Cardiac septum (tissue), 1 donor: Measurements from ENCODE around the gene HES5. TPM values are rescaled to one million over a fixed set of nuclear protein-coding genes. Genes with fewer than 3 reads are reported as not detected.
A peak's percentile ranks its signal among the peaks of the same experiment; 100 is the strongest.
"Not testable (repeated sequence)": the region's sequence is repeated elsewhere in the genome, so short reads cannot be mapped to it uniquely, and the experiment has no call there.

ENCODE experiments used
- DNase-seq: peaks from one replicate; pipeline ENCODE4 v3.0.0-alpha.2; 2020; ENCODE audit warnings: low spot score
- intact Hi-C: fragments of 100-400 bp; cut with DNase I; formaldehyde crosslinking; loops from one replicate; pipeline ENCODE4 v1.14.0; 2022
- total RNA-seq: library from RNA; stranded (reverse); fragmentation: NEBNext Ultra II Directional; extraction: Animal tissue kit (Norgen Biotek cat#: 25700); gene quantifications from one replicate; pipeline ENCODE4 v1.2.1, GENCODE V29; 2021
- donor health status: DM: no; HTN: no; CAD: no.

The HES5 gene
- total RNA-seq, 1 donor from 2014 or later: 2.0 TPM

- DNase-seq, intact Hi-C loops: not testable (repeated sequence)
Measured at GRCh38 chr1:2550309-2550861, 20.3 kb upstream of the HES5 start.

DNA sequence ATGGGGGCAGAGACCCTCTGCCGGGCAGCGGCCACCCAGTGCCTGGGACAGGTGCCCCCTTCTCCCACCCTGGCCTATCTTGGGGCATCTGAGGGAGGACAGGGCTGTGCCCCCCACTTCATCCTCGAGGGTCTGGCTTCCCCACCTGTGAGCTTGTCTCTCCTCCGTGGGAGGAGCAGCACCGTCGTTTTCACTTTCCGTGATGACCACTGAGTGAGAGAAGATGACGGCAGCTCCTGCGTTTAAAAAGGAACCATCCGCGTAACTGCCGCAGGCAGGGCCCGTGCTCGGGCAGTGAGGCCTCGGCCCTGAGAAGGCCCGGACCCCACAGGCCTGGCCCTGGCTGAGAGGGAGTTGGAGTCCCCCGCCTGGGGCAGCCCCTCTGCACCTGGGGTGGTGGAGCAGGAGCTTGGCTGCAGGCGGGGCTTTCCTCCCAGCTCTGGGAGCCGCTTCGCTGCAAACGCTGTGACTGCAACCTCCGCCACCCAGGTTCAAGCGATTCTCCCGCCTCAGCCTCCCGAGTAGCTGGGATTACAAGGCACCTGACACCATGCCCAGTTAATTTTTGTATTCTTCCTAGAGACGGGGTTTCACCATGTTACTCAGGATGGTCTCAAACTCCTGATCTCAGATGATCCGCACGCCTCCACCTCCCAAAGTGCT lies 19.4 kb upstream of the HES5 start:
- not testable (repeated sequence) for DNase-seq
- intact Hi-C loops: loop anchor here (2.0 to 5.0 kb wide), 3 partner anchors 29 to 352 kb away; partner anchors contain the start of gene PRXL2B

GRCh38 chr1:2548068-2548589 lies 18.1 kb upstream of the HES5 start:
- peak; percentile 94 for DNase-seq
- intact Hi-C loops: loop anchor here (1.0 to 5.0 kb wide), 4 partner anchors 31 to 351 kb away; partner anchors contain the start of gene PRXL2B

DNA sequence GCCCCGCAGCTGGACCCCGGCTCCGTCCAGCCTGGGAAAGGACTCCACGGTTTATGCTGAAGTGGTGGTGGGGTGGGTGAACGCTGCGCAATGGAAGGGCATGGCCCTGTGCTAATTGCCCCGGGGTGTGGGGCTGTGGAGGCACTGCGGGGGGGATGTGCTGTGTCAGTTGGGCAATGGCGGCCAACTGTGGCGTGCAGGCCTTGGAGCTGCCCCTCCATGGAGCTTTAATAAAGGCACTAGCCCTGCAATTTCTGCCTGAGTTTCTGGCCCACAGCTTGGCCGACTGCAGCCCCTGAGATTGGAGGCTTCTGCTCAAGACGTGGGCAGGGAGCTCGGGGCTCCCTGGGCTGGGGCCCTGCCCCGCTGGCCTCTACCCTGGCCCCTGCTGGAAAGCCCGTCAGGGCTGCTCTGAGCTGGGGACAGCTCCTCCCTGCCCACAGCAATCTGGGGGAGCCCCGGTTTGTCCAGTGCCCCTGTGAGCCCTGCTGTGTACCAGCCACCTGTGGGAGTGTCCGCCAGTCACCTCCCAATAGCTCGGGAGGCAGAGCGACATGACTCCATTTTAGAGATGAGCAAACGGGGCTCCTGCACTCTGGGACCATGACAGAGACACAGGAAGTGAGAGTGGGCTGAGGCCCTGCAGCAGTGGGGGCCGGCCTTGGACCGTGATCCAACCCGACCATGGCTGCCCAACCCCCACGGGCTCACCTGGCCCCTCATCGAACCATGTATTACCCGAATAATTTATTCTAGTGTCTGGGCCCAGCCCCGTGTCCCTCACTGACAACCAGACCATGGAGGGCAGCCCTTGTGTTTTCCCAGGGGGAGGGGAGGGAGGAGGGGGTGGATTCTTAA lies 17.4 kb upstream of the HES5 start:
- DNase-seq: no peak
- intact Hi-C loops: loop anchor here (1.0 to 5.0 kb wide), 5 partner anchors 17 to 350 kb away; partner anchors contain the start of genes HES5 and PRXL2B

DNA sequence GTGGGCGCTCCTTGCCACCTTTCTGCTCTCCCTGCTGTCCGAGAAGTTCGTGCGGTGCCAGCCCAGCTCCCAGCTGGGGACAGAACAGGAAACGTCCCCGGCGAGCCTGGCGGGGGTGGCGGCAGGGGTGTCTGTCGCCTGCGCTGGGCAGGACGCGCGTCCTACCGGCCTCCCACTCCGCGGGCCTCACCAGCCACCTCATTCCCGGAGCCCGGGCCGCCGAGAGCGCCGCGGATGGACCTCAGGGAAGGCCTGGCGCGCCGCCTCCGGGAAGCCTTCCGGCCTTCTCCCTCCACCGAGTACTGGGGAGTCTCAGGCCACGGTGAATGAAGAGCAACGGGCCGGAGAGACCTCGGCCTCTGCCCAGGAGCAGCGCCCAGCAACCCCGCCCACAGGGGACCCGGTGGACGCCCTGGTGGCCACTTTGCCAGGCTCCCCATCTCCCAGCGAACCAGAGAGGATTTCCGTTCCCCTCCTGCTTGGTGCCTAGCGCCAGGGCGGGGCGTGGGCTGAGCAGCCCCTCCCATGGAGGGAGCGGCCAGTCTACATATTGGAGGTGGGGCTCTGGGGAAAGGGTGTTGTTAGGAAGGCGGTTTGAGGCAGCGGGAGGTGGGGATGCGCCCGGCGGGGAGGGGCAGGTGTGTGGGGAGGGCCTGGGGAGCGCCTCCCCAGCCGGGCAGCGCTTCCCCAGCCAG lies 16.6 kb upstream of the HES5 start:
- DNase-seq: peak; percentile 94
- intact Hi-C loops: loop anchor here (1.0 to 5.0 kb wide), 2 partner anchors 16 to 349 kb away; partner anchors contain the start of gene HES5

- intact Hi-C loops: loop anchor here (5.0 kb wide), 1 partner anchor 349 kb away; no protein-coding TSS in a partner anchor
- peak; percentile 96 for DNase-seq
Measured at GRCh38 chr1:2545754-2546514, 15.9 kb upstream of the HES5 start.

DNA sequence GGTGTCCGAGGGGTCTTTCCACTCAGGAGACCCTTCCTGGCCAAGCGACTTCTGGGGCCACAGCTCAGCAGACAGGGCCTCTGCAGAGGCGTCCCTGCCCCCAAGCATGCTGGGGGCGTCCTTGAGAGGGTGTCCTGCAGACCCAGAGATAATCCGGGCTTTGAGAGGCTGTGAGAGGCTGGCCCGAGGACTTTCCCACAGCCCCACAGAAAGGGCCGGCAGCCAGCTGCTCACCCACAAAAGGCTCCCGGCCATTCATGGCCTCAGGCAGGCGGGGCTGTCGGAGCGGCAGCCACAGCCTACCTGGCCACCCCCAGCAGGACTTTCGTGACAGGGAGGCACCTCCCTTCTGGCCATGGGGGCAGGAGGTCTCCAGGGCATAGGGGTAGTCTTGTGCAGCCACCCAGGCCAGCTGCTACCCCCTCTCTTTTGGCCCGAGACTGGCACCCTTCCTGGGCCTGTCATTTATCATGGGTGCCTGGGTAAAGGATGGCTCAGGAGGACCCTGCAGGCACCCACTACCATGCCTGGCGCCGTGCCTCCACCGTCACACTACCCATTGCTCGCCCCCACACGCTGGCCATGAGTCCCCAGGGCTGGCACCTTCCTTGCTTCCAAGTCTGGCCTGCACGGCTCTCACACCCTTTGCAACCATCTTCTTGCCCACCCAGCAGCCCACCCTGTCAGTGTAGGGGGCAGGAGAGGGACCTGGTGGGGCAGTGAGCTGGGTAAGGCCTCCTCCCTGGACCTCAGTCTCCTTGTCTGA lies 15.0 kb upstream of the HES5 start:
- intact Hi-C loops: loop anchor here (5.0 kb wide), 1 partner anchor 348 kb away; no protein-coding TSS in a partner anchor

DNA sequence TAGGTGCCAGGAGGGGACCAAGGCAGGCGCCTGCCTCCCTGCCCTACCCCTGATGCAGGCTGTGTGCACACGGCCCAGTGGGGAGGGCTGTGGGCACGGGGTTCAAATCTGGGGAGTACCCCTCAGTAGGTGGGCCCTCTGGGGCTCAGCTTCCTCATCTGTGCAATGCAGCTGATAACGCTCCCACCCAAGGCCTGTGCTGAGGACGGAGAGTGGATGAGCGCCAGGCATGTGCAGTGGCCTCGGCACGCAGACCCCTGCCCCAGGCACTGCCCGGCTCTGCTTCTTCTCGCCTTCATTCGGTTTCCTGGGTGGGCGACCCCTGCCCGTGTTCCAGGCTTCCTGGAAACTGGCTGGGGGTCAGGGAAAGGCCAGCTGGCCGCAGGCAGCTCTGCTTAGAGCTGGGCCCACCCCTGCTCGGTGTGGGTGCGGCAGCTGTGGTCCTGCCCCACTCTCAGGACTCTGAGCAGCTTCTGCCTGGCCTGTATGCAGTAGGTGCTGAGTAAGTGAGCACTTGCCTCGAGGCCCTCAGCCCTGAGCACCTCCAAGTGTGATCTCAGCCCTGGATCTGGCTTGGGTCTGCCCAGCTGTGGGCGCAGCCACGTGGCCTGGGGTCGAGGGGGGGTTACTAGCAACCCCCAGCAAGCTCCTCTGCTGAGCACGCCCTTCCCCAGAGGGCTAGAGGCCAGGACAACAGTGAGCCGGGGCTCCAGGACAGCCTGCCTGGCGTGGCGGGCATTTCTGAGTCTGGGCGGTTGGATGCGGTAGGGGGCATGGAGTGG lies 14.2 kb upstream of the HES5 start:
- intact Hi-C loops: no loop called here
- no peak for DNase-seq

More for the DNA sequence above, 15.0 kb upstream of the HES5 start:
- no peak for DNase-seq

DNA sequence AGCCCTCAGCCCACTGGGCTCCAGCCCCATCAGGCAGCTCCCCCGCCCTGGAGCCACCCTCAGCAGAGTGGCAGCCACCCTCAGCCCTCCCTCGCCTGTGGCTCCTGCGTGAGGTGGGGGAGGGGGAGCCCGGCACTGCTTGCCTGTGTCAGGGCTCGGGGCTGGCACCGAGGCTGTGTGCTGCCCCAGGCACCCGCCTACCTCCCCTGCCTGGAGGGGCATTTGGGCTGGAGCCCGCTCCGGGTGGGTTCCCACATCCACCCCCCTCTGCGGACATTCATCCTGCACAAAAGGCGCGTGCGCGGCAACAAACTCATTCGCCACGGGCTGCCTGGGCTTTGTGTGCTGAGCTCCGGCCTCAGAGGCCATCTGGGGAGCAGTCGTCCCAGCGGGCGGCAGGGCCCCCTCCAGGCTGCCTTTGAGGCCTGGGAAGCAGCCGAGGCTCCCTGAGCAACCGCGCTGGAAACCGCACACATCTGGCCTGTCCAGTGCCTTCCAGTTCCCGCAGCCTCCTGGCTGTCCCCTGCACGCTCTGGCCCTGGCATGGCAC lies 13.6 kb upstream of the HES5 start:
- intact Hi-C loops: no loop called here
- DNase-seq: no peak

DNA sequence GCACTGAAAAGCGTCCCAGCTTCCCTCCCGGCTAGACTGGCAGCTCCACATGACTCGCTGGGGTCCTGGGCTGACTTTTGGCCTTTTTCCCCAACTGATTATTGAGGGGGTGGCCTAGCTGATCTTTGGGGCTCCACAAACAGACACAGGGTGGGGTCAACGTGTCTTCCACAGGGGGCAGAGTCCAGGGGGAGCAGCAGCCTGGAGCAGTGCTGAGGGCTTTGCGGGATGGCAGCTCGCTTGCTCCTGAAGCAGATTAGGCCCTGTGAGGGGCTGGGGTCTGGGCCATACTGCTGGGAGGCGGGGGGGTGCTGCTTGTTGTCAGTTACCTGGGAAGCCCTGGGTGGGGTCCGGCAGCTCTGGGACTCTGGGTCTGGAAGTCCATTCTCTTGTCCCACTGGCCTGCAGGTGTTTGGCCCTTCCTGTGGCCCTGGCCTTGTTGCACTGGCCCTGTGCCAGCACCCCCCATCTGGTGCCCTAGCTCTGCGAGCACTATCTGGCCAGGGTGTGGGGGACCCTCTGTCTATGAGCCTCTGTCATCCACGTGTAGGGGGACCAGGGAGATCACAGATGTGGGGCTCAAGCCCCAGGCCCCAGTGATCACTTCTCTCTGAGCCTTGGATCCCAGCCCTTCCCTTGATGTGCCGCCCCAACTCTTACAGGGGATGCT lies 12.3 kb upstream of the HES5 start:
- intact Hi-C loops: no loop called here
- no peak for DNase-seq

- intact Hi-C loops: no loop called here
- no peak for DNase-seq
Measured at GRCh38 chr1:2541619-2542245, 11.7 kb upstream of the HES5 start.

- intact Hi-C loops: no loop called here
- no peak for DNase-seq
Measured at GRCh38 chr1:2540816-2541492, 10.9 kb upstream of the HES5 start.

- intact Hi-C loops: no loop called here
- DNase-seq: no peak
Measured at GRCh38 chr1:2539312-2539907, 9.3 kb upstream of the HES5 start.

GRCh38 chr1:2538872-2539271 lies 8.8 kb upstream of the HES5 start:
- no peak for DNase-seq
- intact Hi-C loops: no loop called here

DNA sequence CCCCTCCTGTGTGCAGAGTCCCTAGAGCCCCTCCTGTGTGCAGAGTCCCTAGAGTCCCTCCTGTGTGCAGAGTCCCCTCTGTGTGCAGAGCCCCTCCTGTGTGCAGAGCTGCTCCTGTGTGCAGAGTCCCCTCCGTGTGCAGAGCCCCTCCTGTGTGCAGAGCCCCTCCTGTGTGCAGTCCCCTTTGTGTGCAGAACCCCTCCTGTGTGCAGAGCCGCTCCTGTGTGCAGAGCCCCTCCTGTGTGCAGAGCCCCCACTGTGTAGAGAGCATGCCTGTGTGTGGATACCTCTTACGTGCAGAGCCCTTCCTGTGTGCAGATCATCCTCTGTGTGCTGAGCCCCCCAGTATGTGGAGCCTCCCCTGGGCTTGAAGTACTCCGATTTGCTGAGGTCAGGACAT lies 8.3 kb upstream of the HES5 start:
- no peak for DNase-seq
- intact Hi-C loops: no loop called here
